HL-60 (cell line): Measurements from ENCODE around the gene PPP2R5C.

Source experiments
- DNase-seq, 2 experiments: peaks; one replicate each; pipeline ENCODE4 v3.0.0-alpha.2; 2010 to 2020; ENCODE audit warnings: low read depth in 1 of 2, low spot score in 1 of 2
- H3K27ac ChIP-seq: fragments of 250-450 bp; sonication (Bioruptor Pico); replicated peaks from 2 replicates; pipeline ENCODE4 v1.5.1; 2020; ENCODE audit warnings: mild to moderate bottlenecking, moderate library complexity
- H3K27me3 ChIP-seq: fragments of 250-450 bp; sonication (Bioruptor Pico); 2 replicates; pipeline ENCODE4 v1.5.1; 2021; ENCODE audit warnings: mild to moderate bottlenecking, moderate library complexity; ENCODE audit not compliant: insufficient read depth, poor library complexity, severe bottlenecking
- H3K4me3 ChIP-seq: replicated peaks from 2 replicates; pipeline ENCODE4 v1.5.1; 2011; ENCODE audit warnings: mild to moderate bottlenecking, control low read depth, low read length; ENCODE audit not compliant: insufficient read depth
- GABPA ChIP-seq: IDR thresholded peaks from 2 replicates; pipeline ENCODE4 v1.6.1; 2012; ENCODE audit warnings: low read depth
- POLR2AphosphoS5 ChIP-seq: IDR thresholded peaks from 2 replicates; pipeline ENCODE4 v1.6.1; 2012; ENCODE audit warnings: low read depth
- REST ChIP-seq: IDR thresholded peaks from 2 replicates; pipeline ENCODE4 v1.6.1; 2012; ENCODE audit warnings: low read depth; ENCODE audit not compliant: insufficient replicate concordance
- SPI1 ChIP-seq: IDR thresholded peaks from 2 replicates; pipeline ENCODE4 v1.6.1; 2012; ENCODE audit warnings: low read depth, mild to moderate bottlenecking, borderline replicate concordance
- TF ChIP-seq, protein P1 (sequence below): IDR thresholded peaks from one replicate; pipeline ENCODE4 v1.5.1; 2011; ENCODE audit warnings: low read length, control low read depth, inconsistent platforms; ENCODE audit not compliant: insufficient read depth

Gene PPP2R5C

DNA sequence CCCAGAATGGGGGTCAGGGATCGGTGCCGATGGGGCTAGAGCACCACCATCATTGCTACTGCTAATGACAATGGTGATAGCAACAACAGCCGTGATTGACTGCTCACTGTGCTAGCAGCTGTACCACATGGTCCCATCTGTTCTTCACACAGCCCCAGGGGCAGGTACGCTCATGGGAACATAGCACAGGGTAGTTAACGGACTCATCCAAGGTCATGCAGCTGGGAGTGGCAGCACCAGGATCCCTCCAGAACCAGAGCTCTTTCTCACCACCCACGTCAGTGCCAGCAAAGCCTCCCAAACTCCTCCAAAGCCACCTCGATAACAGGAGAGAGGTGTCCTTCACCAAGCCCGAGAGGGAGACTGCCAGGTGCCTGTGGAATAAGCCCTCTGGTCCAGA is 191.6 kb downstream of the PPP2R5C start:
- H3K4me3 ChIP-seq, result no peak overlapping the region
- DNase-seq, result no peak
- no peak overlapping the region for H3K27ac ChIP-seq
- H3K27me3 ChIP-seq, result no peaks in the 10 kb centered on the region
- TF ChIP-seq, protein P1, sequence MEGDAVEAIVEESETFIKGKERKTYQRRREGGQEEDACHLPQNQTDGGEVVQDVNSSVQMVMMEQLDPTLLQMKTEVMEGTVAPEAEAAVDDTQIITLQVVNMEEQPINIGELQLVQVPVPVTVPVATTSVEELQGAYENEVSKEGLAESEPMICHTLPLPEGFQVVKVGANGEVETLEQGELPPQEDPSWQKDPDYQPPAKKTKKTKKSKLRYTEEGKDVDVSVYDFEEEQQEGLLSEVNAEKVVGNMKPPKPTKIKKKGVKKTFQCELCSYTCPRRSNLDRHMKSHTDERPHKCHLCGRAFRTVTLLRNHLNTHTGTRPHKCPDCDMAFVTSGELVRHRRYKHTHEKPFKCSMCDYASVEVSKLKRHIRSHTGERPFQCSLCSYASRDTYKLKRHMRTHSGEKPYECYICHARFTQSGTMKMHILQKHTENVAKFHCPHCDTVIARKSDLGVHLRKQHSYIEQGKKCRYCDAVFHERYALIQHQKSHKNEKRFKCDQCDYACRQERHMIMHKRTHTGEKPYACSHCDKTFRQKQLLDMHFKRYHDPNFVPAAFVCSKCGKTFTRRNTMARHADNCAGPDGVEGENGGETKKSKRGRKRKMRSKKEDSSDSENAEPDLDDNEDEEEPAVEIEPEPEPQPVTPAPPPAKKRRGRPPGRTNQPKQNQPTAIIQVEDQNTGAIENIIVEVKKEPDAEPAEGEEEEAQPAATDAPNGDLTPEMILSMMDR, result no peak
- no peak for TF ChIP-seq GABPA
- TF ChIP-seq SPI1, result no peak
- TF ChIP-seq POLR2AphosphoS5, result no peak
- no peak for TF ChIP-seq REST

DNA sequence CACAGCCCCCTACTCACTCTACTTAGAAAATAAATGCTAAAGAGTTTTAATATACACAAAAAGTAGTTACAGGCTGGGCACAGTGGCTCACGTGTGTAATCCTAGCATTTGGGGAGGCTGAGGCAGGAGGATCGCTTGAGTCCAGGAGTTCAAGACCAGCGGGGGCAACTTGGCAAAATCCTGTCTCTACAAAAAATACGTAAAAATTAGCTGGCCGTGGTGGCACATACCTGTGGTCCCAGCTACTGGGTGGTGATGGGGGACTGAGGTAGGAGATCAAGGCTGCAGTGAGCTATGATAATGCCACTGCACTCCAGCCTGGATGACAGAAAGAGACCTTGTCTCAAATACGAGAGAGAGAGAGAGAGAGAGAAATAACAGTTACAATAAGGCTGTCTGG is 193.0 kb downstream of the PPP2R5C start:
- no peak overlapping the region for H3K4me3 ChIP-seq
- no peak overlapping the region for H3K27ac ChIP-seq
- no peaks in the 10 kb centered on the region for H3K27me3 ChIP-seq
- no peak for TF ChIP-seq SPI1
- TF ChIP-seq POLR2AphosphoS5, result no peak
- TF ChIP-seq GABPA, result no peak
- no peak for TF ChIP-seq REST
- DNase-seq, result no peak

GRCh38 chr14:101955695-101956161 is 194.2 kb downstream of the PPP2R5C start:
- no peaks in the 10 kb centered on the region for H3K27me3 ChIP-seq
- H3K27ac ChIP-seq, result no peak overlapping the region
- no peak overlapping the region for H3K4me3 ChIP-seq
- no peak for DNase-seq
- TF ChIP-seq, protein P1, result no peak
- TF ChIP-seq SPI1 (no peak), GABPA (no peak), POLR2AphosphoS5 (no peak), REST (no peak)
